ENCODE data around the gene CLIC1. TPM values are rescaled to one million over a fixed set of nuclear protein-coding genes. Genes with fewer than 3 reads are reported as not detected.
A peak's percentile ranks its signal among the peaks of the same experiment; 100 is the strongest.

CLIC1 gene
- total and polyA plus RNA-seq, 2 experiments from 2014 or later, result 269 to 296 TPM

GRCh38 chr6:31763619-31763940 lies 27.2 kb upstream of the CLIC1 start:
- Histone ChIP-seq H3K36me3 (ENCODE audit: insufficient read depth) (no peaks in the 10 kb centered on the region), H2AFZ (no peak overlapping the region), H3K27ac (ENCODE audit: low read depth) (no peak overlapping the region), H4K20me1 (replicated peaks; ENCODE audit: insufficient read depth) (no peaks in the 10 kb centered on the region), H3K9me2 (ENCODE audit: insufficient read depth) (no peaks in the 10 kb centered on the region), H3K4me3 (no peak overlapping the region), H3K27me3 (ENCODE audit: insufficient read depth) (no peaks in the 10 kb centered on the region), H3K4me2 (no peak overlapping the region), H3K4me1 (ENCODE audit: insufficient read depth) (peaks cover 14% of the 10 kb centered on the region), H3F3A (replicated peaks; ENCODE audit: low read depth) (0 out of 2 replicates have a peak, but pooled peaks cover 2% of the 10 kb centered on the region), H3K79me2 (replicated peaks; ENCODE audit: insufficient read depth) (no peaks in the 10 kb centered on the region)
- Mint-ChIP-seq H3K27ac (peak overlapping the region; percentile 59; the same call in 1 of the 2 replicates), H3K9me3 (no peaks in the 10 kb centered on the region; the same call in 2 of the 3 replicates), H3K27me3 (ENCODE audit: insufficient read depth, low read depth, poor library complexity) (peaks cover 15% of the 10 kb centered on the region), H3K4me3 (peak overlapping the region; percentile 2; the same call in 1 of the 3 replicates), H3K36me3 (ENCODE audit: low read depth) (peaks cover 22% of the 10 kb centered on the region), H3K4me1 (peaks cover 24% of the 10 kb centered on the region)
- ATAC-seq (peak; percentile 29), DNase-seq (ENCODE audit: low spot score) (peak; percentile 71)
- TF ChIP-seq CREB1 (CRISPR knock-in tag; IDR thresholded peaks at IDR 0.05; ENCODE audit: low read depth), result no peak
- TF ChIP-seq ETS1 (IDR thresholded peaks at IDR 0.05), result no peak
- peak in 1 of 2 experiments; percentile 17; a peak in 1 of 4 replicates for TF ChIP-seq CTCF (conservative IDR thresholded peaks at IDR 0.05; ENCODE audit: low read depth in 2 of 2)

- H3K4me3 Mint-ChIP-seq, result peak overlapping the region; percentile 2; the same call in 1 of the 3 replicates
- no peak overlapping the region for H3K4me2 ChIP-seq
- TF ChIP-seq ETS1 (IDR thresholded peaks at IDR 0.05) (no peak), NANOG (IDR thresholded peaks at IDR 0.05; ENCODE audit: borderline replicate concordance) (no peak), POLR2AphosphoS5 (IDR thresholded peaks at IDR 0.05; ENCODE audit: low read depth) (no peak), ZNF462 (CRISPR knock-in tag; IDR thresholded peaks at IDR 0.05) (no peak), ZNF114 (CRISPR knock-in tag; IDR thresholded peaks at IDR 0.05) (no peak), JUNB (IDR thresholded peaks at IDR 0.05; ENCODE audit: unreplicated experiment) (no peak), CREB1 (CRISPR knock-in tag; IDR thresholded peaks at IDR 0.05; ENCODE audit: low read depth) (no peak)
Measured at GRCh38 chr6:31762878-31763618, 26.7 kb upstream of the CLIC1 start.

More at GRCh38 chr6:31762878-31763618, 26.7 kb upstream of the CLIC1 start:
- Histone ChIP-seq H4K20me1 (replicated peaks; ENCODE audit: insufficient read depth) (no peaks in the 10 kb centered on the region), H3K4me1 (ENCODE audit: insufficient read depth) (peaks cover 14% of the 10 kb centered on the region), H3K27ac (ENCODE audit: low read depth) (no peak overlapping the region), H3K79me2 (replicated peaks; ENCODE audit: insufficient read depth) (no peaks in the 10 kb centered on the region), H3K9me2 (ENCODE audit: insufficient read depth) (no peaks in the 10 kb centered on the region), H3F3A (replicated peaks; ENCODE audit: low read depth) (0 out of 2 replicates have a peak, but pooled peaks cover 2% of the 10 kb centered on the region), H3K4me3 (no peak overlapping the region), H3K36me3 (ENCODE audit: insufficient read depth) (no peaks in the 10 kb centered on the region), H2AFZ (no peak overlapping the region), H3K27me3 (ENCODE audit: insufficient read depth) (no peaks in the 10 kb centered on the region)
- peak overlapping the region; percentile 59; the same call in 1 of the 2 replicates for H3K27ac Mint-ChIP-seq
- peaks cover 14% of the 10 kb centered on the region for H3K27me3 Mint-ChIP-seq (ENCODE audit: insufficient read depth, low read depth, poor library complexity)
- H3K36me3 Mint-ChIP-seq (ENCODE audit: low read depth), result peaks cover 22% of the 10 kb centered on the region
- ATAC-seq (no peak), DNase-seq (ENCODE audit: low spot score) (no peak)
- peaks cover 24% of the 10 kb centered on the region for H3K4me1 Mint-ChIP-seq
- H3K9me3 Mint-ChIP-seq, result no peaks in the 10 kb centered on the region; the same call in 2 of the 3 replicates
